Smooth muscle cell of the pulmonary artery (primary cell): Measurements from ENCODE around the gene AIG1. TPM values are rescaled to one million over a fixed set of nuclear protein-coding genes. Genes with fewer than 3 reads are reported as not detected.

ENCODE experiments used
- total RNA-seq: library from RNA; depleted of rRNA; stranded (reverse); fragments of >200 nt; gene quantifications from 2 replicates; pipeline ENCODE4 v1.2.3, GENCODE V29; 2014

AIG1 gene, protein sequence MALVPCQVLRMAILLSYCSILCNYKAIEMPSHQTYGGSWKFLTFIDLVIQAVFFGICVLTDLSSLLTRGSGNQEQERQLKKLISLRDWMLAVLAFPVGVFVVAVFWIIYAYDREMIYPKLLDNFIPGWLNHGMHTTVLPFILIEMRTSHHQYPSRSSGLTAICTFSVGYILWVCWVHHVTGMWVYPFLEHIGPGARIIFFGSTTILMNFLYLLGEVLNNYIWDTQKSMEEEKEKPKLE
- total RNA-seq: 34.7 and 46.3 TPM in 2 replicates

DNA sequence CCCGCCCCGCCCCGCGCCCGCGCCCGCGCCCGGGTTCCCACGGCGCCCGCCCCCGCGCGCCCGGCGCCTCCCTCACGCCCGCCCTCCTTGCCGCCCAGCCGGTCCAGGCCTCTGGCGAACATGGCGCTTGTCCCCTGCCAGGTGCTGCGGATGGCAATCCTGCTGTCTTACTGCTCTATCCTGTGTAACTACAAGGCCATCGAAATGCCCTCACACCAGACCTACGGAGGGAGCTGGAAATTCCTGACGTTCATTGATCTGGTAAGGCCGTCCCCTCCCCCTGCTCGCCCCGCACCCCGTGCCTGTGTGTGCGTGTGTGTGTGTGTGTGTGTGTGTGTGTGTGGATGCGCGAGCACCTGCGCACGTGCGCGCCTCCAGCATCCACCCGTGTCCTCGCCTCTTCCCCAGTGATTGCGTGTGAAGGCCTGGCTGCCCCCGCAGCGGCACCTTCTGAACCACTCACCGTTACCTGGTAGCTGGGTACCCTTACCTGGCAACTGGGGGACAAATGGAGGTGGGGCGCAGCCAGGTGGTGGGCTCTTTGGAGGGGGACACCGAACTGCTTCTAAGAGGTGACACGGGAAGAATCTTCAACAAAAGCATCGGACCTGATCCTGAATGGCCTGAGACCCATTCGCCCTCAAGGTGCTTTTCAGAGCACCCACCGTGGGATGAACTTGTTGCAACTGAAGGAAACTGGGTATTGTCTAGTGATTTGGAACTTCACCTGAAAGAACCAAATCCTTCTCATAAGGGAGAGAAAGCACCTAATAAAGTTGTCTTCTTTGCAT lies at the start of gene AIG1:
Gene AIG1 (plus strand): TSS at position 84 of the 791 bp plus-strand sequence. CDS start 37 bp downstream, at position 121.

Other genes with a start within 250 kb of the AIG1 start
- 30.9 and 37.9 TPM in 2 replicates for gene HIVEP2, start 115.7 kb upstream of the AIG1 start, total RNA-seq